ENCODE measurements around the gene CNTNAP2.
"Not testable (repeated sequence)": the region's sequence is repeated elsewhere in the genome, so short reads cannot be mapped to it uniquely, and the experiment has no call there.

CNTNAP2 gene

GRCh38 chr7:148437043-148437442 is 2320.4 kb downstream of the CNTNAP2 start:
- no peak for DNase-seq

DNA sequence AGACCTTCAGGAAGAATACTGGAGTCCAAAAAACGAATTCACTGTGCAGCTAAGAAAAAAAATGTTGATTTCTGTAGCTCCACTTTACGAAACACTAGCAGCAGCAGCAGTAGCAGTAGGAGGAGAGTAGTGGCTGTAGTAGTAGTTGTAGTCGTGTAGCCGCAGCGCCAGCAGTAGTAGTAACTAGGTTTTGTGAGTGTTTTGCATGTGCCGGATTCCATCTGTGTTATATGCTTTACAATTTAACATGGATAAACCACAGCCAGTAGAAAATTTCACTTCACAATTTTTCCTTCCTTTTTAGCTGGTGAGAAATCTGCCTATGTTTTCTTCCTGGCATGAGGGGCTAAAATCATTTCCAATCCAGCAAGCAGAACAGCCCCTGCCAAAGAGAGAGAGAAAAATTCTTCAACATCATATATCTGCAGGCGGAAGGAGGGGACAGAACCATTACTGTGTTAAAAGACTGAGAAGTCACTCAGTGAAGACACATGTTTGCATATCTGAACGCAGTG is 2325.6 kb downstream of the CNTNAP2 start:
- DNase-seq = no peak

DNA sequence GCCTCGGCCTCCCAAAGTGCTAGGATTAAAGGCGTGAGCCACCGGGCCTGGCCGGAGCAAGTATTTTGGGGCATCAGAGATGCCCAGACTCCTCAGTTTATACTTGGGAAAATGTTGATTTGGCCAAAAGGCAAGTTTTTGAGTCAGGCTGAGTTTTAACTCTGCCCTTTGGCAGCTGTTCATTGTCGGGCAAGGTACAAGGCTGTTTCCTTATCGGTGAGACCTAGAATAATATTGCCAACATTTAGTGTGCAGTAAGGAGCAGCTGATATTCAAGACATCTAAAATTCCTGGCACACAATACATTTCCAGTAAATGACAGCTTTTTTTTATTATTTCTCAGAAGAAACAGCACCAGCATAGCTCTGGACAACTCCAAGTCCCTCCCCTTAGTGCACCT is 2326.3 kb downstream of the CNTNAP2 start:
- DNase-seq = no peak

GRCh38 chr7:148445260-148446044 is 2328.9 kb downstream of the CNTNAP2 start:
- DNase-seq = no peak

DNA sequence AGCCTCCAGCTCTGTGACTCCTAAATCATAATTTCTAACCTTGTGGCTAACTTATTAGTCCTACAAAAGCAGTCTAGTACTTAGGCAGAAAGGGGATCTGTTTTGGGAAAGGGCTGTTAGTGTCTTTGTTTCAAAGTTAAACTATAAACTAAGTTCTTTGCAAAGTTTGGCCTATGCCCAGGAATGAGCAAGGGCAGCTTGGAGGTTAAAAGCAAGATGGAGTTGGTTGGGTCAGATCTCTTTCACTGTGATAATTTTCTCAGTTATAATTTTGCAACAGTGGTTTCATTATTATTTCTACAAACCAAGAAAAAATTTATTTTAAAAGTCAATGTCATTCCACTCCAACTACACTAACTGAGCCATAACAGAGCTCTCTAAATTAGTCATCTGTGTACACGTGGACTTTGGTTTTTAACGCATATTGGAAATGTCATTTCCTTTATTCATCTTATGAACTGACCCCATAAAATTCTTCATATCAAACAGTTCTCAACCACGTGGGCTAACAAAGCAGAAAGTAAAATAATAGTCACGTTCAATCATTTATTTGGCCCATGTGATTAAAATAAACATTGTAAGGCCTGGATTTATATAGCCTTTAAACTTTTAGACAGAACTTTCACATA is 2330.7 kb downstream of the CNTNAP2 start:
- no peak for DNase-seq

DNA sequence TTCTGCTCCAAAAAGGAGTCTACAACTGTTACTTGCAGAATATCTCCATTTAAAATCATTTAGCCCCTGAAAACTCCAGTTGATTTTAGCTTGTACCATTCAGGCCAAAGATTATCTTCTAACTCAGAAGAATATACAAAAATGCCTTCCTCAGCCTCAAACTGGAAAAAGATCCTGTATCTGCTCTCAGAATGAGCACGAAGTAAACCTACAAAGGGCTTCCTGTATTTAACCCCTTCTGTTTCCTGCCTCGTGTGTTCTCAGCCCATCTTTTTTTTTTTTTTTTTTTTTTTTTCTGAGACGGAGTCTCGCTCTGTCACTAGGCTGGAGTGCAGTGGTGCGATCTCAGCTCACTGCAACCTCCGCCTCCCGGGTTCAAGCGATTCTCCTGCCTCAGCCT is 2334.9 kb downstream of the CNTNAP2 start:
- DNase-seq = not testable (repeated sequence)

GRCh38 chr7:148456351-148456750 is 2339.8 kb downstream of the CNTNAP2 start:
- no peak for DNase-seq

DNA sequence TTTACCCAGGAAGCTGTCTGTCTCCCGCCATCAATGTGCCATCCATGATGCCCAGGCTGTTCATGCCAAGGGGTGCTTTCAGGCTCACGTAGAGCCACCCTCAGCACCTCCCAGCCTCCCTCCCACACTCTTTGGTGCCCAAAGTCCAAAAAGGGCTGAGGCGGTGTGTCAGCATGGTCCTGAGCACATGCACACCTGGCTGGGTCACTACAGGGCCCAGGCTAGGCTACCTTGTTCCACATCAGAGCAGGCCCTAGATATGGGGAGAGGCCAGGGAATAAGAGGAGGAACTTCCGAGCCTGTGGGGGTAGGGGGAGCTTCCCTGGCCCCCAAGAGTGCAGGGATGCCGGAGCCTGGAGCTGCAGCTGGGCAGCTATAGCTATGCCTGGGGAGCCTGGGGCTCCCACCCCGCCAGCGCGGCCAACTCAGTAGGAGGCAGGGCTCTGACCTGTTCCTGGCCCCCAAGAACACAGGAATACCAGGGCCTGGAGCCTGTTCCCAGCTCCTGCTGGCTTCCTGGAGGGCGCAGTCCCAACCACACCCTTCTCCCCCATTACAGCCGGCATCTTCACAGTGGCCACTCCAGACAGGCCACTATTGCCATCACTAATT is 2340.8 kb downstream of the CNTNAP2 start:
- DNase-seq = no peak

DNA sequence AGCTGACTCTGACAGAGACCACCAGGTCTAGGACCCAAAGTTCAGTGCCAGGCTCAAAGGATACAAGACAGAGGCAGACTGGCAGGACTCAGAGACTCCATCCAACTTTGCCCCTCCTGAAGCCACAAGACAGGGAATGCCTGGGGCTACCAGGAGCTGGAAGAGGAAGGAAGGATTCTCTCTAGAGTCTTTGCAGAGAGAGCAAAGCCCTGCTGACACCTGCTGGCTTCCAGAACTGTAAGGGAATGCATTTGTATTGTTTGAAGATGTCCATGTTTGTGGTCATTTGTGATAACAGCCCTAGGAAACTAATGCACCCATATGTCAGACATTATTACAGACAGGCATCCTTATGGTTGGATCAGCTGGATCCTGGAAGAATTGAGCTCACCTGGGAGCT is 2341.7 kb downstream of the CNTNAP2 start:
- no peak for DNase-seq

DNA sequence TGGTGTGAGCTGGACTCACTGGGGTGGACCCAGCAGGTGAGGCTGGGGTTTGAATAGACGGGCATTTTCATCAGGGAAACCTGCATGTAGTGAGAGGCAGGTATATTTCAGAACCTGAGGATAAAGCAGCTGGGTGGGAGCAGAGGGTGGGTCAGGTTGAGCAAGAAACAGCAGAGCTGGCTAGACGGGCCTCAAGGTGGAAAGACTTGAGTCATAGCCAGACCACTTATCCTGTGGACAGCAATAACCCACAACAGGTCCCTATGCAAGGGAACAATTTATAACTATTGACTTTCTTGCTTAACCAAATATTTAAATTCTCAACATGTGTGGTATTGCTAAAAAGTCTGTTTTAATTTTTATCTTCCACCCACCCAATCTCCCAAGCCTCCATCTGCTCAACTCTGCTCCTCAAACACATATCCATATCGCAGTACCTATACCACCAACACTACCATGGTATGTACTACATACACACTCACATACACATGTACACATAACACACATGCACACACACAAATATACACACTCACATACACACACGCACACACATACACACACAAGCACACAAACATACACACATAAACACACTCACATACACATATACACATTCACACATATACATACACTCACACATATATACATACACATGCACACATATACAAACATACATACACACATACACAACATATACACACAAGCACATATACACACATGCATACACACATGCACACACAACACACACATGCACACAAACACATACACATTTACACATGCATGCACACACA is 2345.0 kb downstream of the CNTNAP2 start:
- DNase-seq = no peak

- not testable (repeated sequence) for DNase-seq
Measured at GRCh38 chr7:148462774-148463173, 2346.2 kb downstream of the CNTNAP2 start.

DNA sequence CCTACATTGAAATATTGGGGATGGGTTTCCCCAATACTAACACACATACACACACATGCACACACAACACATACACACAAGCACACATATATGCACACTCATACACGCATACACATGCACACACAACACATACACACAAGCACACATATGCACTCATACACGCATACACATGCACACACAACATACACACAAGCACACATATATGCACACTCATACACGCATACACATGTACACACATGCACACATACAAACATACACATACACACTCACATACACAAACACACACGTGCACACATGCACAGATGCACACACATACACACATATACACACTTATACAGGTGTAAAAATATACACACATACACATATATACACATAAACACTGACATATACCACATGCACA is 2346.6 kb downstream of the CNTNAP2 start:
- DNase-seq = no peak

DNA sequence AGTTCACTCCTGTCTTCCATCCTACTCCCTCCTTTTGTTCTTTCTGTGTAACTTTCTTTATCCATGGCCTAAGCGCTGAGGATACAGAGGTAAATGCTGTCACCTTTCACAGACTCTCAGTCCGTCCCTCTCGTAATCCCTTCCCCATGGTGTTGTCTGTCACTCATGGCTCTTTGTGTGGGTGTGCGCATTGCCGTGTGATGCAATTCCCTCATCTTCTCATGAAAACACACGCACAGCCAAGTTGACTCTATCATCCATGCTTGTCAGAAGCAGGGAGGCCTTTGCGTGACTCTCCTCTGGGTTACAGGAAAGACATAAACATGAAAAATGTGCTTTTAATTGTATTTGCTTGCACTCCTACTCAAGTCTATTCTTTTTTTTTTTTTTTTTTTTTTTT is 2348.3 kb downstream of the CNTNAP2 start:
- no peak for DNase-seq

DNA sequence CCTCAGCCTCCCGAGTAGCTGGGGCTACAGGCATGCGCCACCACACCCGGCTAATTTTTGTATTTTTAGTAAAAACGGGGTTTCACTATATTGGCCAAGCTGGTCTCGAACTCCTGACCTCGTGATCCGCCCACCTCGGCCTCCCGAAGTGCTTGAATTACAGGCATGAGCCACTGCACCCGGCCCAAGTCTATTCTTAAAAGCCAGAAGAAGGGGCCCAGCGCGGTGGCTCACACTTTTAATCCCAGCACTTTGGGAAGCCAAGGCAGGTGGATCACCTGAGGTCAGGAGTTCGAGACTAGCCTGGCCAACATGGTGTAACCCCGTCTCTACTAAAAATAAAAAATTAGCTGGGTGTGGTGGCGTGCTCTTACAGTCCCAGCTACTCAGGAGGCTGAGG is 2348.8 kb downstream of the CNTNAP2 start:
- not testable (repeated sequence) for DNase-seq

- no peak for DNase-seq
Measured at GRCh38 chr7:148466120-148466519, 2349.5 kb downstream of the CNTNAP2 start.

DNA sequence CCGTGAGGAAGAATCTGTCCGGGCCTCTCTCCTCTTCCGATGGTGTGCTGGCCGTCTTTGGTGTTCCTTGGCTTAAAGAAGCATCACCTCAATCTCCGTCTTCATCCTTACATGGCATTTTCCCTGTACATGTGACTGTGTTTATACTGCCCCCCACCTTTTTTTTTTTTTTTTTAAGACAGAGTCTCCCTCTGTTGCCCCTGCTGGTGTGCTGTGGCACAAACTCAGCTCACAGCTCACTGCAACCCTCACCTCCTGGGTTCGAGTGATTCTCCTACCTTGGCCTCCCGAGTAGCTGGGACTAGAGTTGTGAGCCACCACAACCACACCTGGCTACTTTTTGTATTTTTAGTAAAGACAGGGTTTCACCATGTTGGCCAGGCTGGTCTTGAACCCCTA is 2352.1 kb downstream of the CNTNAP2 start:
- DNase-seq = no peak
